ENCODE results near the gene IL4I1.

DNA sequence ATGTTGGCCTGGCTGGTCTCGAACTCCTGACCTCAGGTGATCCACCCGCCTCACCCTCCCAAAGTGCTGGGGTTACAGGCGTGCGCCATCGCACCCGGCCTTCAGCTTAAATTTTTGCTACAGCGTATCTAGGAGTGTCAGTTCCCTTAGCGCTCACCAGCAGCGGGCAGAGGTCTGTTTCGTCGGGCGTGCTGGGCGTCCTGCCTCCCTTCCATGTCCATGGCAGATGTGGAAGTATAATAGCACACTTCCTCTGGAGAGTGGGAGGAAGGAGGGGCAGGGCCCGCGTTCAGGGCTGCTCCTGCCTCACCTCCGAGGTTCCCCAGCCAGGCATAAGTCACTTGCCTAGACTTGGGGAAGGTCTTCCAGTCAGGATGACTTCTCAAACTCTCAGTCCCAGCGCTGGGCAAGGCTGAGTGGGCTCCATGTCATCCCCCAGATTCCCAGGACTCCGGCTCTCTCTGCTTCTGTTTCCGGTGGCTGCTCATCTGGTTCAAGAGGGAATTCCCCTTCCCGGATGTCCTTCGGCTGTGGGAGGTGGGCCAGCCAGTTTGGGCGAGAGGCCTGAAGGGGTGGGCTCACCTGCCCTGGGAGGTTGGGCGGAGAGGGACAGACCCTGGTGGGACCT lies 9.5 kb downstream of the IL4I1 start:
- TF ChIP-seq CTCF (IDR thresholded peaks at IDR 0.05) (no peak), EZH2 (IDR thresholded peaks at IDR 0.05; ENCODE audit: borderline replicate concordance, insufficient read depth, low read depth, low read length, poor library complexity, severe bottlenecking) (no peak)

Measured in B cell (primary cell).